ENCODE data around the gene HTRA3. TPM values are rescaled to one million over a fixed set of nuclear protein-coding genes. Genes with fewer than 3 reads are reported as not detected.

The HTRA3 gene
- total and polyA plus RNA-seq, 2 experiments from 2014 or later = 19.4 to 34.9 TPM

DNA sequence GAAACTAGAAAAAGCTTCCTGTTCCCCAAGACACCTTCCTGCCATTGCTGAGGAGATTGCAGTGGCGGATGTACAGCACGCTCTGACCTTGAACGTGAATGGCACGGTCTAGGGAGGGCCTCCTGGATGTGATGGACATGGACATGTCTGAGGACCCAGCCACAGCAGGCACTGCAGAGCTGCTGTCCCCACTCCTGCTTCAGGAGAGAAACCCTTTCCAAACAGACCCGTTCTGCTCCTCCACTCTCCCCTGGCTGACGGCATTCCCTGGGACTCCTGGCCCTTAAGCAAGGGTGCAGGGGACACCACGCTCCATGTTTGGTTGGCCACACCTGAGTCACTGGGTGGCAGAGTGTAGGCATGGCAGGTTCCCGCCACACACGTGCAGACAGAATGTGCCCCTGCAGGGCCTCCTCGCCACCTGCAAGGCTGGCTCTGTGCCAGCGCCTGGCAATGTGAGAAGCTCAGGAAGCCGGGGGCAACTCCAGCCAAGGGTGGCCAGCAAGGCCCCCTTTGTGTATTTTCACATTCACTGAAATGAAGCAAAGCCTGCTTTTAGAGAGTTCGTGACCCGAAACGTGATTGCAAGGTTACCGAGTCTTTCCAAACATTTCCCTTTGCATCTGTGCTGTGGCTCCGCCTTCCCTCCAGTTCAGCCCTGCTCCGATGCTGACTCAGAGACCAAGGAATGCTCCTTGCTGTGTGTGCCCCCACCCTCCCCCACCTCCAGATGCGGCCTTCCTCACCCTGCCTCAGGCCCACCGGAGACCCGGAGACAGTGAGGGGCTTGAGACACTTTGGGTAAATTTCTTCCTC is 46.1 kb downstream of the HTRA3 start:
- WGBS (ENCODE audit: low lambda C conversion rate, missing lambda C conversion rate) = 32% methylated on average over 21 of the region's 21 CpGs
- no peak overlapping the region for H3K4me3 ChIP-seq

DNA sequence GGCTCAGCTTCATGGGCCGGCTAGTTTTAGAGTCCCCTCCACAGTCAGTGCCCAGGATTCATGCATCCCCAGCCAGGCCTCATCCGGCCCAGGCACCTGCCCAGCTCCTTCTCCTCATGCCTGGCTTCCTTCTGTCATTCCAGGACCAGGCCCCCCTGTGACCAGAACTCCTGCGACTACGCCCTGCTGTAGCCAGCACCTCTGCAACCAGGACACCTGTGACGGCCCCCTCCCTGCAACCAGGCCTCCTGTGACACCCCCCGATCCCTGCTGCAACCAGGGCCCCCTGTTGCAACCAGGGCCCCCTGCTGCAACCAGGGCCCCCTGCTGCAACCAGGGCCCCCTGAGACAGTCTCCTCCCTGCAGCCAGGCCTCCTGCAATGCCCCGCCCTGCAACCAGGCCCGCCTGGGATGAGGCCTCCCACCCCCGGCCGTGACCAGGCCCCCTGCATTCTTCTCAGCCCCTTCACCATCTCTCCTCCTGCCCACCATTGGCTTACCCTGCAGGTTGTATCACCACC is 46.8 kb downstream of the HTRA3 start:
- DNase-seq (ENCODE audit: low spot score) = no peak

More for the DNA sequence above, 46.1 kb downstream of the HTRA3 start:
- H3K27ac ChIP-seq = peak overlapping the region; percentile 63
- H3K79me2 ChIP-seq = no peaks in the 10 kb centered on the region
- DNase-seq (ENCODE audit: low spot score) = peak; percentile 87
- H3K36me3 ChIP-seq (replicated peaks; ENCODE audit: insufficient read depth, low read depth) = no peaks in the 10 kb centered on the region
- H2AFZ ChIP-seq = no peak overlapping the region
- peaks cover 18% of the 10 kb centered on the region for H3K4me1 ChIP-seq (ENCODE audit: insufficient read depth)
- no peaks in the 10 kb centered on the region for H3K9me3 ChIP-seq (ENCODE audit: low read depth)
- H3K4me2 ChIP-seq = peak overlapping the region; percentile 65
- no peaks in the 10 kb centered on the region for H3K27me3 ChIP-seq
- no peaks in the 10 kb centered on the region for H3K9me2 ChIP-seq (replicated peaks; ENCODE audit: insufficient read depth)
- H4K20me1 ChIP-seq (ENCODE audit: insufficient read depth, poor library complexity, severe bottlenecking) = no peaks in the 10 kb centered on the region
- TF ChIP-seq, protein P1, sequence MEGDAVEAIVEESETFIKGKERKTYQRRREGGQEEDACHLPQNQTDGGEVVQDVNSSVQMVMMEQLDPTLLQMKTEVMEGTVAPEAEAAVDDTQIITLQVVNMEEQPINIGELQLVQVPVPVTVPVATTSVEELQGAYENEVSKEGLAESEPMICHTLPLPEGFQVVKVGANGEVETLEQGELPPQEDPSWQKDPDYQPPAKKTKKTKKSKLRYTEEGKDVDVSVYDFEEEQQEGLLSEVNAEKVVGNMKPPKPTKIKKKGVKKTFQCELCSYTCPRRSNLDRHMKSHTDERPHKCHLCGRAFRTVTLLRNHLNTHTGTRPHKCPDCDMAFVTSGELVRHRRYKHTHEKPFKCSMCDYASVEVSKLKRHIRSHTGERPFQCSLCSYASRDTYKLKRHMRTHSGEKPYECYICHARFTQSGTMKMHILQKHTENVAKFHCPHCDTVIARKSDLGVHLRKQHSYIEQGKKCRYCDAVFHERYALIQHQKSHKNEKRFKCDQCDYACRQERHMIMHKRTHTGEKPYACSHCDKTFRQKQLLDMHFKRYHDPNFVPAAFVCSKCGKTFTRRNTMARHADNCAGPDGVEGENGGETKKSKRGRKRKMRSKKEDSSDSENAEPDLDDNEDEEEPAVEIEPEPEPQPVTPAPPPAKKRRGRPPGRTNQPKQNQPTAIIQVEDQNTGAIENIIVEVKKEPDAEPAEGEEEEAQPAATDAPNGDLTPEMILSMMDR (IDR thresholded peaks at IDR 0.05; ENCODE audit: poor library complexity) = no peak
- TF ChIP-seq EZH2phosphoT487 (IDR thresholded peaks at IDR 0.05; ENCODE audit: low read depth, severe bottlenecking, unreplicated experiment) (no peak), EZH2 (IDR thresholded peaks at IDR 0.05; ENCODE audit: borderline replicate concordance) (no peak)

DNA sequence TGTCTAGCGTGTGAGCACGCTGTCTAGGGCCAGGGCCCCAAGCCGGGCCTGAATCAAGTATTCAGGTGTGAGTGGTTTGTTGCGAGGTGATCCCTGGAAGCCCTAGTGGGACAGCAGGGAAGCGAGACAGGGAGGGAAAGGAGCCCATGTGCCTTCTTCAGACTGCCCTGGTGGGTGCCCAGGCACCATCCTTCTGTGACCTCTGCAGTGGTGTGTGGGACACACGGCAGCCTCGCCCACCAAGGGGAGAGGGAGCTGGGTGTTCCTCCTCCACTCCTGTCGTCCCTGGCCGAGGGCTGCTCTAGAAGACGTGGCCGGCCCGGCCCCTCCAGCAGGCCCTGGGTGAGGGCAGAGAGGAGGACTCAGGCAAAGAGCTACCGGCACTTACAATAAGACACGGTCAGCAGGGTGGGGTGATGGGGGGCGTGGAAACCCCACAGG is 47.4 kb downstream of the HTRA3 start:
- no peaks in the 10 kb centered on the region for H3K9me3 ChIP-seq (ENCODE audit: low read depth)
- peaks cover 18% of the 10 kb centered on the region for H3K4me1 ChIP-seq (ENCODE audit: insufficient read depth)
- WGBS (ENCODE audit: low lambda C conversion rate, missing lambda C conversion rate) = 94% methylated on average over 15 of the region's 15 CpGs
- no peaks in the 10 kb centered on the region for H4K20me1 ChIP-seq (ENCODE audit: insufficient read depth, poor library complexity, severe bottlenecking)
- no peak overlapping the region for H3K27ac ChIP-seq
- H2AFZ ChIP-seq = no peak overlapping the region
- H3K4me3 ChIP-seq = no peak overlapping the region
- H3K27me3 ChIP-seq = no peaks in the 10 kb centered on the region
- TF ChIP-seq, protein P1 (IDR thresholded peaks at IDR 0.05; ENCODE audit: poor library complexity) = no peak
- TF ChIP-seq EZH2 (IDR thresholded peaks at IDR 0.05; ENCODE audit: borderline replicate concordance) (no peak), EZH2phosphoT487 (IDR thresholded peaks at IDR 0.05; ENCODE audit: low read depth, severe bottlenecking, unreplicated experiment) (no peak)
- DNase-seq (ENCODE audit: low spot score) = no peak
- H3K79me2 ChIP-seq = no peaks in the 10 kb centered on the region
- H3K4me2 ChIP-seq = no peak overlapping the region
- no peaks in the 10 kb centered on the region for H3K36me3 ChIP-seq (replicated peaks; ENCODE audit: insufficient read depth, low read depth)
- no peaks in the 10 kb centered on the region for H3K9me2 ChIP-seq (replicated peaks; ENCODE audit: insufficient read depth)

More for the DNA sequence above, 46.8 kb downstream of the HTRA3 start:
- TF ChIP-seq EZH2phosphoT487 (IDR thresholded peaks at IDR 0.05; ENCODE audit: low read depth, severe bottlenecking, unreplicated experiment) = no peak
- TF ChIP-seq, protein P1 (IDR thresholded peaks at IDR 0.05; ENCODE audit: poor library complexity) = no peak
- no peak for TF ChIP-seq EZH2 (IDR thresholded peaks at IDR 0.05; ENCODE audit: borderline replicate concordance)
- Histone ChIP-seq H3K9me2 (replicated peaks; ENCODE audit: insufficient read depth) (no peaks in the 10 kb centered on the region), H3K27ac (peak overlapping the region; percentile 63), H3K4me2 (peak overlapping the region; percentile 65), H3K4me3 (no peak overlapping the region), H3K27me3 (no peaks in the 10 kb centered on the region), H2AFZ (no peak overlapping the region), H3K4me1 (ENCODE audit: insufficient read depth) (peaks cover 18% of the 10 kb centered on the region), H3K36me3 (replicated peaks; ENCODE audit: insufficient read depth, low read depth) (no peaks in the 10 kb centered on the region), H3K9me3 (ENCODE audit: low read depth) (no peaks in the 10 kb centered on the region), H3K79me2 (no peaks in the 10 kb centered on the region), H4K20me1 (ENCODE audit: insufficient read depth, poor library complexity, severe bottlenecking) (no peaks in the 10 kb centered on the region)
- WGBS (ENCODE audit: low lambda C conversion rate, missing lambda C conversion rate) = 57% methylated on average over 1 of the region's 10 CpGs

All from hepatocyte (in vitro differentiated cells).